HG02759 (cell line): ENCODE results near the gene CYP2C19.
"Not testable (repeated sequence)": the region's sequence is repeated elsewhere in the genome, so short reads cannot be mapped to it uniquely, and the experiment has no call there.

Experiments used
- ATAC-seq: cut with Tn5 transposase; IDR thresholded peaks from one replicate; pipeline ENCODE4 v1.9.1; 2021; ENCODE audit warnings: mild to moderate bottlenecking, moderate library complexity; ENCODE audit not compliant: unreplicated experiment

Gene CYP2C19

DNA sequence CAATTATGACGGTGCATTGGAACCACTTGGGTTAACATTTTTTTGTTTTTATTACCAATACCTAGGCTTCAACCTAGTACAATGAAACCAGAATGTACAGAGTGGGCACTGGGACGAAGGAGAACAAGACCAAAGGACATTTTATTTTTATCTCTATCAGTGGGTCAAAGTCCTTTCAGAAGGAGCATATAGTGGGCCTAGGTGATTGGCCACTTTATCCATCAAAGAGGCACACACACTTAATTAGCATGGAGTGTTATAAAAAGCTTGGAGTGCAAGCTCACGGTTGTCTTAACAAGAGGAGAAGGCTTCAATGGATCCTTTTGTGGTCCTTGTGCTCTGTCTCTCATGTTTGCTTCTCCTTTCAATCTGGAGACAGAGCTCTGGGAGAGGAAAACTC lies at the start of gene CYP2C19:
CYP2C19 (plus strand) TSS at position 289 of the 400 bp plus-strand sequence; CDS start at position 314, 25 bp downstream.
- ATAC-seq, result no peak

DNA sequence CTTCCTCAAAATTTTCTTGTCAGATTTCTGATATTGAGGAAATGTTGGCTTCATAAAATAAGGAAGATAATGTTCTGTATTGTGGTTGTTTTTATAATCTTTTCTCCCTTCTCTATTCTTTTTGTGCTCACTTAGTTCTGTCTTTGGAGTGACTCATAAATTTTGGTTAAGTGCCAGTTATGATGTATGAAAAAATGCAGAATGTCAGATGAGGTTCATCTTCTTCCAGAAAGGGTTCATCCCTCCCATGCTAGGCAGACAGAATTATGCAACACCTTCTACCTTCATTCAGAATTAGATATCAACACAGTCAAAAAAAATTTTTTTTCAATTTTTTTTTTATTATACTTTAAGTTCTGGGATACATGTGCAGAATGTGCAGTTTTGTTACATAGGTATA lies 36.6 kb upstream of the CYP2C19 start:
- no peak for ATAC-seq

DNA sequence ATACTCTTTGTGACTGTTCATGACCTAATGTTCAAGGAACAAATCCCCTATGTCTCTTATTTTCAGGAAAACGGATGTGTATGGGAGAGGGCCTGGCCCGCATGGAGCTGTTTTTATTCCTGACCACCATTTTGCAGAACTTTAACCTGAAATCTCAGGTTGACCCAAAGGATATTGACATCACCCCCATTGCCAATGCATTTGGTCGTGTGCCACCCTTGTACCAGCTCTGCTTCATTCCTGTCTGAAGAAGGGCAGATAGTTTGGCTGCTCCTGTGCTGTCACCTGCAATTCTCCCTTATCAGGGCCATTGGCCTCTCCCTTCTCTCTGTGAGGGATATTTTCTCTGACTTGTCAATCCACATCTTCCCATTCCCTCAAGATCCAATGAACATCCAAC lies 27.3 kb upstream of the CYP2C19 start:
- no peak for ATAC-seq

- no peak for ATAC-seq
Observed at GRCh38 chr10:94738588-94738987, 23.9 kb upstream of the CYP2C19 start.

DNA sequence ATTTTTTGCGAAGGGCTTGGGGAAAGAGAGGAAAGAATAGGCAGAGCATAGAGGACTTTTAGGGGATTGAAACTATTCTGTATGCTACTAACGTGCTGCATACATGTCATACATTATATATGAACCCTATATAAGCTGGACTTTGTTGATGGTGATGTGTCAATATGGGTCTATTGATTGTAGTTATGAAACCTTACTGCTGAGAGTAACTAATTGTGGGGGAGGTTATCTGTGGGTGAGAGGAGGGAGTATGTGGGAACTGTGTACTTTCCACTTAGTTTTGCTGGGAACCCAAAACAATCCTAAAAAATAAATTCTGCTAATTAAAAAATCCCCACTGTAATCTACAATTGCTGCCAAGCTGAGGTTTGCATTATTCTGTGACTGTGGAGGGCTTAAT lies 15.3 kb upstream of the CYP2C19 start:
- ATAC-seq, result no peak

DNA sequence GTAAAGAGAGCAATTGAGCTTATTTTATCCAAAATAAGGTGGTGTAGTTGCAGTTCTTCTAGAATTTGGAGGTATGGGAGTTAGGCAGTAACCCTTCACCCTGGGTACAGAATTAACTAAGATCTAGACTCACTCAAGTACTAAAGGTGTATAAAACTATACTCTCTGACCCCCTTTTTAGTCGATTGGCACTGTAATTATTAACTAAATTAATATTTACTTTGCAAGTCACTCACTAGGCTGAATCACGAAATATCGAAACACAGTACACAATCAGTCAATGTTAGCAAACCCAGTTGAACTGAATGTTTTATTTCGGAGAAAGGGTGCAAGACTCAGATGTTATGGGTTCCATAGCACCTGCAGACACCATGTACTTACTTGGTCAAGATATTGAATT lies 14.6 kb upstream of the CYP2C19 start:
- ATAC-seq, result no peak

GRCh38 chr10:94757916-94758315 lies 4.6 kb upstream of the CYP2C19 start:
- ATAC-seq, result no peak

DNA sequence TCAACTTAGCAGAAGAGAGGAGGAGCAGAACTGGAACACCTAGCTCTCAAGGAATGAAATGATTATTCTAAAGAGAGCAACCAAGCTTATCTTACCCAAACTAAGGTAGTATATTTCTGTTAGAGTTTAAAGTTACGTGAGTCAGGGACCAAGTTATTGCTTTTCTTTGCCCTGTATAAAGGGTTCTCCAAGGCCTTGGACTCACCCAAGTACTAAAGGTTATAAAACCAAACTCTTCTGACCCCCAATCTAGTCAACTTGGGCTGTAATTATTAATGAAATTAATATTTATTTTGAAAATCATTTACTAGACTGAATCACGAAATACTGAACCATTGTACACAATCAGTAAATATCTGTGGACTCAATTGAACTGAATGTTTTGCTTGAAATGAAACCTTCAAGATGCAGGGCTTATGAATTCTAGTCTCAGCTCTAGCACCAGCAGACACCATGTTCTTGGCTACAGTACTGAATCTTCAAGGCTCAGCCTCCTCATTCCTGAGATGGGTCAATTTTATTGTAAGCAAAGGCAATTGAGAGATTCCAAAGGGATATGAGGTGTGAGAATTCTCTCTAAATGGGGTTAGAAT lies 1.8 kb upstream of the CYP2C19 start:
- no peak for ATAC-seq

DNA sequence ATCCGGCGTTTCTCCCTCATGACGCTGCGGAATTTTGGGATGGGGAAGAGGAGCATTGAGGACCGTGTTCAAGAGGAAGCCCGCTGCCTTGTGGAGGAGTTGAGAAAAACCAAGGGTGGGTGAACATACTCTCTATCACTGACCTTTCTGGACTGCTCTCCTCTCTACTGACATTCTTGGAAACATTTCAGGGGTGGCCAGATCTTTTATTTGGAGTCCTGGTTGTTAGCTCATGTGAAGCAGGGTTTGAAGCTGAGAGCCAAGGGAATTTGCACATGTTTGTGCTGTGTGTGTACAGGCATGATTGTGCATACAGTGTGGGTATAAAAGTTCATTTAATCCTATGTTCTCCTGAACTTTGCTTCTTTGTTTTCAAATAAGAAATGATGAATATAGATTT lies 12.9 kb downstream of the CYP2C19 start:
- ATAC-seq, result not testable (repeated sequence)

DNA sequence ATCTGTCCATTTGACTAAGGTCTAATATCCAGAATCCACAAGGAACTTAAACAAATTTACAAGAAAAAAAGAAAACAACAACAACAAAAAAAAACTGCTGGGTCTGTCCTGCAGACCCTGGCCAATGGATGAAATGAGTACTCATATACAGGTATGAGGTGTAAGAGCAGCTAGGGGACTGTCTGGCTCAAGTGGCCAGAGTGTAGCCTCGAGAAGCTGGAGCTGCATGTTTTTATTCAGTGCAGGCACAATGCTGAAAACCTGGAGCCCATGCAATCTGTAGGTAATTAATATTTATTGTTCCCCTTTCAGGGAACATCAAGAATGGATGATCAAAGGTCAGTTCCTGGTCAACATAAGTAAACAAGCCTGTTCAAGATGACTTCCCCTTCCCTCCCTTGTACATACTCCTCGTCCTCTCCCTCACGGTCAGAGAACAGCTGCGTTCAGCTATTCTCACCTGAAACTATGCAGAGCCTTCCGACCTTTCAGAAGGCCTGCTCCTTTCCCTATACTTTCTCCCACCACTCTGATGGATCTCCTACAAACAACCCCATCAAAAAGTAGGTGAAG lies 15.5 kb downstream of the CYP2C19 start:
- no peak for ATAC-seq

DNA sequence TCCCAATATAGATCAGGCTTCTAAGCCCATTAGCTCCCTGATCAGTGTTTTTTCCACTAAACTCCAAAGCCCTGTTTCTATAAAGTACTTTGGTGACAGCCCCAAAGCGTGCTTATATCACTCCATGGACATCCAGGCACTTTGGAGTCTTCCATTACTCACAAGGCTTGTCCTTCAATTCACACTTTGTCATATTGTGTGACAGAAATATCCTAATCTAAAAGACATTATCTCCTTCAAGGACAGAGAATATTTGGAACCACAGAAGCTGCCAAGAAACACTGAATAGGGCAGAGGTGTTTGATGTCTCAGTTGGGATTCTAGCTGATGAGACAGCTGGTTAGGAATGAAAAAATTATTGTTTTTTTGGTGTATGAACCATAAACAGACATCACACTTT lies 18.4 kb downstream of the CYP2C19 start:
- ATAC-seq, result no peak

- no peak for ATAC-seq
Observed at GRCh38 chr10:94784256-94784655, 21.8 kb downstream of the CYP2C19 start.

GRCh38 chr10:94785211-94785610 lies 22.7 kb downstream of the CYP2C19 start:
- ATAC-seq, result no peak

- not testable (repeated sequence) for ATAC-seq
Observed at GRCh38 chr10:94800551-94800950, 38.1 kb downstream of the CYP2C19 start.

- ATAC-seq, result no peak
Observed at GRCh38 chr10:94803307-94803706, 40.8 kb downstream of the CYP2C19 start.

GRCh38 chr10:94830025-94830424 lies 67.5 kb downstream of the CYP2C19 start:
- not testable (repeated sequence) for ATAC-seq

DNA sequence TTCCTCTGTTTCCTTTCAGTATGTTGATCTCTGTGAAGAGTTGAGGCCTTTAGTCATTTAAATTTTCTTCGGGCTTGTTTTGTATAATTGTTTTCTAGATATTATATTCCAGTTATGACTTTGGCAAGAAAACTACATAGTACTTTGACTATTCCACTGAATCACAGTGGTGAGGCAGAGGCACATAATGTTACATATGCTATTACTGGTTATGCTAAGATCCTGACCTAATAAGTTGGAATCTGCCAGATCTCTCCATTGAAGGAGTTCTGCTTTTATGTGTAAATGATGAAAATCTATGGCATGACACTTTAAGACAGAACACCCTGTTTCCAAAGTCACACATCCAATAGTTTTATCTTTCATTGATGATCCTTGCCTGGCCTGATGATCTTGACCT lies 83.7 kb downstream of the CYP2C19 start:
- ATAC-seq, result no peak

- no peak for ATAC-seq
Observed at GRCh38 chr10:94850766-94851165, 88.3 kb downstream of the CYP2C19 start.

GRCh38 chr10:94851263-94851662 lies 88.8 kb downstream of the CYP2C19 start:
- ATAC-seq, result no peak

GRCh38 chr10:94852438-94852837 lies 90.0 kb downstream of the CYP2C19 start:
- no peak for ATAC-seq

DNA sequence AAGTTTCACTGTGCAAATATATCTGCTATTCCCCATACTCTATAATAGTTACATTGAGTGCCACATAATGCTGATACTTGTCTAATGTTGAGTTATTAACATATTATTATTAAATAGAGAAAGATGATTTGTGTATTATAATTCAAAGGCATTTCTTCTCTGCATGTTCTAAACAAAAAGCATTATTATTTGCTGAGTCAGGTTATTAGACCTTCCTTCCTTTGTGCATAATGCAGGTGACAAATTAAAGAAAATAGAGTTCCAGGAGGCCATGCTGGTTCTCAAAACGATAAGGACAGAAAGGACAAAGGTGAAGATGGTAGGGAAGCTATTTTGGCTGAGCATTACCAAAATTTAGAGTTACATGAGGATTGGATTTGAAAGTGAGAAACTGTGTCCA lies 90.6 kb downstream of the CYP2C19 start:
- ATAC-seq, result no peak

DNA sequence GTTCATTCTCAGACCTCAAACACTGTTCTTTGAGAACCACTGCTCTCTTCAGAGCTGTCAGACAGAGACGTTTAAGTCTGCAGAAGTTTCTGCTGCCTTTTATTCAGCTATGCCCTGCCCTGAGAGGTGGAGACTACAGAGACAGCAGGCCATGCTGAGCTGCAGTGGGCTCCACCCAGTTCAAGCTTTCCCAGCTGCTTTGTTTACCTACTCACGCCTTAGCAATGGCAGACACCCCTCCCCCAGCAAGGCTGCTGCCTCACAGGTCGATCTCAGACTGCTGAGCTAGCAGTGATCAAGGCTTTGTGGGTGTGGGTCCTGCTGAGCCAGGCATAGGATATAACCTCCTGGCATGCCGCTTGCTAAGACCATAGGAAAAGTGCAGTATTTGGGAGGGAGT lies 95.5 kb downstream of the CYP2C19 start:
- no peak for ATAC-seq

DNA sequence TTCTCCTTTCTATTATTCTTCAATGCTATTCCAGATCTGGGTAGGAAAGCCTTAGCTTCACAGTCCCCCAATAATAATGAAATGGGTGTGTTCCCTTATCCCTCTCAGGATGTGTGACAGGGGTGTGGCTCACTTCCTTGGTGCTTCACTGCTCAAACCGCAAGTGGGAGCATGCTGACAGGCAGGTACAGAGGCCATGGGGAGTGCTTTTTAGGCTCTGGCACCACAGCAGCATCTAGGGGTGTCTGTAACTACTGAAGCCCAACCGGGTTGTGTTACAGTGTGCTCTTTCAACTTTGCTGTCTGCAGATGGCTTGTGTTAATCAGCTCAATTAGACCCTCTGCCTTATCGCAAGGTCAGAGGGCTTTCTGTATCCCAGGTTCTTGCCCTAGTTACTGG lies 96.6 kb downstream of the CYP2C19 start:
- no peak for ATAC-seq
